DMS153 treated with DMSO at 0.1 percent for 48 hours (cell line): Measurements from ENCODE around the gene SLC44A4.
"Not testable (repeated sequence)": the region's sequence is repeated elsewhere in the genome, so short reads cannot be mapped to it uniquely, and the experiment has no call there.

Experiments
- DNase-seq: peaks from one replicate; lab custom pipeline; 2025; ENCODE audit not compliant: unreplicated experiment; lab: John Stamatoyannopoulos, UW

Gene SLC44A4

GRCh38 chr6:31880616-31881015, 1.8 kb upstream of the SLC44A4 start:
- no peak for DNase-seq

GRCh38 chr6:31879901-31880300, 1.1 kb upstream of the SLC44A4 start:
- DNase-seq, result no peak

- no peak for DNase-seq
Measured at GRCh38 chr6:31879143-31879542, 346 bp upstream of the SLC44A4 start.

GRCh38 chr6:31878222-31878621, 575 bp downstream of the SLC44A4 start:
- no peak for DNase-seq

GRCh38 chr6:31877651-31878161, 1.1 kb downstream of the SLC44A4 start:
- DNase-seq, result peak; percentile 48

- no peak for DNase-seq
Measured at GRCh38 chr6:31877125-31877650, 1.6 kb downstream of the SLC44A4 start.

GRCh38 chr6:31876357-31876756, 2.4 kb downstream of the SLC44A4 start:
- no peak for DNase-seq

- DNase-seq, result no peak
Measured at GRCh38 chr6:31875877-31876276, 2.9 kb downstream of the SLC44A4 start.

GRCh38 chr6:31874836-31875572, 3.8 kb downstream of the SLC44A4 start:
- no peak for DNase-seq

GRCh38 chr6:31874084-31874670, 4.6 kb downstream of the SLC44A4 start:
- DNase-seq, result no peak

- DNase-seq, result no peak
Measured at GRCh38 chr6:31871046-31871659, 7.6 kb downstream of the SLC44A4 start.

GRCh38 chr6:31870385-31870921, 8.3 kb downstream of the SLC44A4 start:
- DNase-seq, result no peak

GRCh38 chr6:31869343-31869742, 9.5 kb downstream of the SLC44A4 start:
- no peak for DNase-seq

- DNase-seq, result not testable (repeated sequence)
Measured at GRCh38 chr6:31868658-31868971, 10.2 kb downstream of the SLC44A4 start.

- no peak for DNase-seq
Measured at GRCh38 chr6:31865205-31866118, 13.3 kb downstream of the SLC44A4 start.

GRCh38 chr6:31864818-31865204, 14.0 kb downstream of the SLC44A4 start:
- DNase-seq, result no peak

- DNase-seq, result not testable (repeated sequence)
Measured at GRCh38 chr6:31864123-31864562, 14.7 kb downstream of the SLC44A4 start.

GRCh38 chr6:31862344-31863235, 16.2 kb downstream of the SLC44A4 start, which contains the start of gene NEU1:
Gene NEU1 (minus strand): TSS chr6:31862821. CDS start chr6:31862776, 45 bp downstream.
- peak; percentile 97 for DNase-seq

- no peak for DNase-seq
Measured at GRCh38 chr6:31861919-31862343, 16.9 kb downstream of the SLC44A4 start.
